Measurements from ENCODE around the gene RND2. TPM values are rescaled to one million over a fixed set of nuclear protein-coding genes. Genes with fewer than 3 reads are reported as not detected.

Gene RND2
- total and polyA plus RNA-seq, 2 donors (not counting 1 experiment from before 2014, with no cell fraction given), result 0.24 to 0.44 TPM

DNA sequence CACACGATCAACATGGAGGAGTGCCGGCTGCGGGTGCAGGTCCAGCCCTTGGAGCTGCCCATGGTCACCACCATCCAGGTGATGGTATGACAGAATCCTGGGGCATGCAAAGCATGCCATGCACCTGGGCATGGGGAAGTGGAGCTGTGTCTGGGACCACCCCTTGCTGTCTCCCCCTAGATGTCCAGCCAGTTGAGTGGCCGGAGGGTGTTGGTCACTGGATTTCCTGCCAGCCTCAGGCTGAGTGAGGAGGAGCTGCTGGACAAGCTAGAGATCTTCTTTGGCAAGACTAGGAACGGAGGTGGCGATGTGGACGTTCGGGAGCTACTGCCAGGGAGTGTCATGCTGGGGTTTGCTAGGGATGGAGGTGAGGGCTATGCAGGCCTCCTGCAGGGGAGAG, 11.7 kb upstream of the RND2 start:
- no peak overlapping the region for H3K9ac ChIP-seq (ENCODE audit: low read length)
- no peaks in the 10 kb centered on the region for H4K20me1 ChIP-seq (ENCODE audit: control insufficient read depth, insufficient read depth, low read length, poor library complexity, severe bottlenecking)
- TF ChIP-seq EZH2 (IDR thresholded peaks at IDR 0.05; ENCODE audit: borderline replicate concordance, insufficient read depth, low read depth, low read length, poor library complexity, severe bottlenecking), result no peak
- TF ChIP-seq, protein P1, sequence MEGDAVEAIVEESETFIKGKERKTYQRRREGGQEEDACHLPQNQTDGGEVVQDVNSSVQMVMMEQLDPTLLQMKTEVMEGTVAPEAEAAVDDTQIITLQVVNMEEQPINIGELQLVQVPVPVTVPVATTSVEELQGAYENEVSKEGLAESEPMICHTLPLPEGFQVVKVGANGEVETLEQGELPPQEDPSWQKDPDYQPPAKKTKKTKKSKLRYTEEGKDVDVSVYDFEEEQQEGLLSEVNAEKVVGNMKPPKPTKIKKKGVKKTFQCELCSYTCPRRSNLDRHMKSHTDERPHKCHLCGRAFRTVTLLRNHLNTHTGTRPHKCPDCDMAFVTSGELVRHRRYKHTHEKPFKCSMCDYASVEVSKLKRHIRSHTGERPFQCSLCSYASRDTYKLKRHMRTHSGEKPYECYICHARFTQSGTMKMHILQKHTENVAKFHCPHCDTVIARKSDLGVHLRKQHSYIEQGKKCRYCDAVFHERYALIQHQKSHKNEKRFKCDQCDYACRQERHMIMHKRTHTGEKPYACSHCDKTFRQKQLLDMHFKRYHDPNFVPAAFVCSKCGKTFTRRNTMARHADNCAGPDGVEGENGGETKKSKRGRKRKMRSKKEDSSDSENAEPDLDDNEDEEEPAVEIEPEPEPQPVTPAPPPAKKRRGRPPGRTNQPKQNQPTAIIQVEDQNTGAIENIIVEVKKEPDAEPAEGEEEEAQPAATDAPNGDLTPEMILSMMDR (IDR thresholded peaks at IDR 0.05), result no peak
- Mint-ChIP-seq H3K4me3 (no peak overlapping the region), H3K4me1 (peaks cover 5% of the 10 kb centered on the region), H3K27me3 (no peaks in the 10 kb centered on the region), H3K27ac (peak overlapping the region; percentile 20), H3K9me3 (ENCODE audit: insufficient read depth) (no peaks in the 10 kb centered on the region)
- peaks cover 21% of the 10 kb centered on the region for H3K79me2 ChIP-seq (ENCODE audit: control insufficient read depth, insufficient read depth, low read length)
- no peak overlapping the region for H3K4me2 ChIP-seq (replicated peaks; ENCODE audit: low read depth, low read length, poor library complexity, severe bottlenecking)
- no peaks in the 10 kb centered on the region for H3K27me3 ChIP-seq (replicated peaks in 1 of 4; ENCODE audit: control extremely low read depth in 1 of 4, control insufficient read depth in 3 of 4, insufficient read depth in 4 of 4, low read length in 3 of 4)
- intact Hi-C loops (cut with micrococcal nuclease), result no loop called here
- no peak overlapping the region for H2AFZ ChIP-seq (ENCODE audit: insufficient read depth, low read depth, low read length, poor library complexity, severe bottlenecking)
- no peaks in the 10 kb centered on the region for H3K9me3 ChIP-seq (ENCODE audit: control extremely low read depth in 1 of 3, control insufficient read depth in 2 of 3, insufficient read depth in 1 of 3, low read length in 2 of 3)
- H3K36me3 ChIP-seq (replicated peaks in 1 of 2; ENCODE audit: control extremely low read depth in 1 of 2, control insufficient read depth in 1 of 2, extremely low read depth in 1 of 2, insufficient read depth in 2 of 2, low read length in 1 of 2), result peaks cover 0 to 26% of the 10 kb centered on the region in 2 experiments
- ChIA-PET POLR2A (no interaction called here), CTCF (interaction anchor here (1.1 kb wide), 1 partner anchor 15 kb away, joined by 3 read pairs; no protein-coding TSS in a partner anchor)
- H3K4me1 ChIP-seq (ENCODE audit: control insufficient read depth in 2 of 2, insufficient read depth in 2 of 2, low read length in 2 of 2), result no peaks in the 10 kb centered on the region
- DNase-seq (peak; percentile 6), ATAC-seq (ENCODE audit: low read depth) (no peak)
- no peak overlapping the region for H3K4me3 ChIP-seq (ENCODE audit: control extremely low read depth in 1 of 5, extremely low read depth in 1 of 5, insufficient read depth in 1 of 5, low read depth in 2 of 5, low read length in 4 of 5)
- H3K27ac ChIP-seq (ENCODE audit: low read length in 2 of 2), result no peak overlapping the region
- 100% methylated on average over 8 of the region's 8 CpGs for WGBS (ENCODE audit: insufficient coverage)

DNA sequence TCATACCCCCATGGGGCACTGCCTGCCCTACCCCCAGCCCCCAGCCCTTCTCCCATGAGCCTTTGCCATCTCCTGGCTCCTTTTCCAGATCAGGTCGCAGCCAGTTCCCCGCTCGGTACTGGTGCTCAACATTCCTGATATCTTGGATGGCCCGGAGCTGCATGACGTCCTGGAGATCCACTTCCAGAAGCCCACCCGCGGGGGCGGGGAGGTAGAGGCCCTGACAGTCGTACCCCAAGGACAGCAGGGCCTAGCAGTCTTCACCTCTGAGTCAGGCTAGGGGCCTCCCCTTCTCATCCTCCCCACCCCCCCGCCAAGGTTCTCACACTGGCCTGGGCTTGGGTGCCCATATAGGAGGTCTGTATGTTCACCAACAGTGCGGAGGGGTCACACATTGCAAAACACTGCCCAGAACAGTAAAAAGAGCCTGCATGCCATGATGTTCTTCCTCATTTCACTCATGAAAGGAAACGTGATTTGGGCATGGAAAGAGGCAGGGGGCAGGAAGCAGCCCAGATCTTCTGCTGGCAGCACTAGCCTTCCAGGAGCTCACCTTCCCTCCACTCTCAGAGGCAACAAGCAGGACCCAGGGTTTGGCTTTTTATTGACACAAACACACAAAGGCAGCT, 10.9 kb upstream of the RND2 start:
- Histone ChIP-seq H3K79me2 (ENCODE audit: control insufficient read depth, insufficient read depth, low read length) (peaks cover 13% of the 10 kb centered on the region), H3K36me3 (replicated peaks in 1 of 2; ENCODE audit: control extremely low read depth in 1 of 2, control insufficient read depth in 1 of 2, extremely low read depth in 1 of 2, insufficient read depth in 2 of 2, low read length in 1 of 2) (peaks cover 0 to 26% of the 10 kb centered on the region in 2 experiments), H4K20me1 (ENCODE audit: control insufficient read depth, insufficient read depth, low read length, poor library complexity, severe bottlenecking) (no peaks in the 10 kb centered on the region), H3K27me3 (replicated peaks in 1 of 4; ENCODE audit: control extremely low read depth in 1 of 4, control insufficient read depth in 3 of 4, insufficient read depth in 4 of 4, low read length in 3 of 4) (no peaks in the 10 kb centered on the region), H2AFZ (ENCODE audit: insufficient read depth, low read depth, low read length, poor library complexity, severe bottlenecking) (no peak overlapping the region), H3K27ac (ENCODE audit: low read length in 2 of 2) (no peak overlapping the region), H3K4me2 (replicated peaks; ENCODE audit: low read depth, low read length, poor library complexity, severe bottlenecking) (no peak overlapping the region), H3K4me1 (ENCODE audit: control insufficient read depth in 2 of 2, insufficient read depth in 2 of 2, low read length in 2 of 2) (no peaks in the 10 kb centered on the region), H3K9me3 (ENCODE audit: control extremely low read depth in 1 of 3, control insufficient read depth in 2 of 3, insufficient read depth in 1 of 3, low read length in 2 of 3) (no peaks in the 10 kb centered on the region), H3K9ac (ENCODE audit: low read length) (no peak overlapping the region), H3K4me3 (ENCODE audit: control extremely low read depth in 1 of 5, extremely low read depth in 1 of 5, insufficient read depth in 1 of 5, low read depth in 2 of 5, low read length in 4 of 5) (no peak overlapping the region)
- DNase-seq, result peak; percentile 12
- TF ChIP-seq, protein P1 (IDR thresholded peaks at IDR 0.05), result no peak
- TF ChIP-seq EZH2 (IDR thresholded peaks at IDR 0.05; ENCODE audit: borderline replicate concordance, insufficient read depth, low read depth, low read length, poor library complexity, severe bottlenecking), result no peak
- no peak overlapping the region for H3K27ac Mint-ChIP-seq
- WGBS (ENCODE audit: insufficient coverage), result over 99% methylated on average over 9 of the region's 12 CpGs
- H3K9me3 Mint-ChIP-seq (ENCODE audit: insufficient read depth), result no peaks in the 10 kb centered on the region
- no peak overlapping the region for H3K4me3 Mint-ChIP-seq
- H3K27me3 Mint-ChIP-seq, result no peaks in the 10 kb centered on the region
- POLR2A ChIA-PET, result no interaction called here
- peaks cover 7% of the 10 kb centered on the region for H3K4me1 Mint-ChIP-seq
- no peak for ATAC-seq (ENCODE audit: low read depth)
- CTCF ChIA-PET, result no interaction called here
- intact Hi-C loops (cut with micrococcal nuclease), result no loop called here

Measured in B cell (primary cell).